ENCODE results near the gene GATC.

DNA sequence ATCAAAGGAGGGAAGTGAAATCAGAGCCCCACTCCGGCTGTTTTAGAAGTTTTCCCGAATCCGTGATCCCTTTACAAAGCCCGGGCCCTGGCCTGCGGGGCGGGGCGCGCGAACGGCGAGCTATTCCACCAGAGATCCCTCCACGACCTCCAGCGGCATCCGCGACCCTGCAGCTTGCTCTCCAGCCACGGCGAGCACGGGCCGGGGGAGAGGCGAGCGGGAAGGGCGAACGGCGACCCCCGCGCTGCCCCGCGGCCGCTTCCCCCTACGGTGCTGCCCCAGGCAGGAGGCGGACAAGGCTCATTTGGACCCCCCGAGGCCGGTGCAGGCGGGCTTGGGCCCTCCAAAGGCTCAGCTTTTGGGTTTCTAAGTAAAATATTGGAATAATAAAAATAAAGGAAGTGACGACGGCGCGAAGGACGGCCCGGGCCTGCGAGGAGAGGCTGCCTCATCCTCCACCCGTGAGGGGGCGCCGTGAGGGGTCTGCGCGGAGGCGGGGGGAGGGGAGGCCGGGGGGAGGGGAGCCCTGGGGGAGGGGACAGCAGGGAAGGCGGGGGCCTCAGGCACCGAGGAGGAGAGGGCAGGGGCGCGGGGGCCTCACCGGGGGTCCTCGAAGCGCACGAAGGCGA is 22.7 kb downstream of the GATC start:
- TF ChIP-seq JUN (IDR thresholded peaks at IDR 0.05; ENCODE audit: borderline replicate concordance, insufficient read depth, insufficient read length, low read depth) (no peak), POLR2AphosphoS5 (IDR thresholded peaks at IDR 0.05; ENCODE audit: insufficient read depth, low read depth, low read length) (no peak), CTCF (IDR thresholded peaks at IDR 0.05; ENCODE audit: extremely low read depth in 1 of 2, insufficient read depth in 1 of 2, low read depth in 1 of 2, low read length in 2 of 2) (peak in 1 of 2 donors; percentile 24), POLR2A (IDR thresholded peaks at IDR 0.05; ENCODE audit: low read depth, low read length) (no peak), EZH2 (IDR thresholded peaks at IDR 0.05; ENCODE audit: borderline replicate concordance, low read depth, low read length, severe bottlenecking) (no peak), MYC (IDR thresholded peaks at IDR 0.05; ENCODE audit: low read depth, low read length) (no peak), GATA2 (IDR thresholded peaks at IDR 0.05; ENCODE audit: insufficient read depth, insufficient read length, low read depth, low read length) (no peak)

All from endothelial cell of umbilical vein (primary cell).